HCT116 (cell line): Measurements from ENCODE around the gene SLC22A12. TPM values are rescaled to one million over a fixed set of nuclear protein-coding genes. Genes with fewer than 3 reads are reported as not detected.

Experiments used
- ATAC-seq: fragments of 200-7000 bp; cut with Tn5 transposase; 2 replicates; pipeline ENCODE4 v1.9.1; 2020; ENCODE audit warnings: mild to moderate bottlenecking, moderate library complexity
- BruUV-seq: library from RNA; stranded (reverse); fragments of 400-500 nt; replicated peaks from 2 replicates; lab custom pipeline; 2021; lab: Mats Ljungman, UMichigan
- CTCF ChIA-PET: fragments of 300-600 bp; sonication (Branson Sonifier 250); formaldehyde crosslinking; loops from one replicate; lab custom pipeline; 2021; ENCODE audit warnings: antibody characterized with exemption; lab: Charles Lee
- POLR2A ChIA-PET: fragments of 300-600, 350-600 bp; sonication (Branson Sonifier 250); formaldehyde crosslinking; loops from one replicate; lab custom pipeline; 2021; ENCODE audit warnings: antibody characterized with exemption; lab: Charles Lee
- RAD21 ChIA-PET, 2 experiments: fragments of 300-600 bp; sonication (Branson Sonifier 250); formaldehyde crosslinking; loops; one replicate each; lab custom pipeline; 2023; ENCODE audit warnings: low total read pairs in 2 of 2; ENCODE audit not compliant: uncharacterized antibody in 2 of 2, unreplicated experiment in 2 of 2, low non-redundant PET in 1 of 2; lab: Charles Lee
- DNase-seq: peaks from one replicate; pipeline ENCODE4 v3.0.0-alpha.2; 2010; ENCODE audit warnings: low read depth, low spot score
- H2AFZ ChIP-seq: fragments of 200-600 bp; shearing (Covaris generic), sonication (generic); 2 replicates; pipeline ENCODE4 v1.6.1; 2017; ENCODE audit warnings: low read depth, mixed run types, mixed read lengths, antibody characterized with exemption, low read length; ENCODE audit not compliant: poor library complexity, severe bottlenecking
- H3K27ac ChIP-seq: 2 replicates; pipeline ENCODE4 v1.5.1; 2012; ENCODE audit warnings: low read depth, low read length
- H3K27me3 ChIP-seq: fragments of 200-600 bp; sonication (generic); 2 replicates; pipeline ENCODE4 v1.6.1; 2016; ENCODE audit warnings: mixed run types, low read length, mixed read lengths; ENCODE audit not compliant: insufficient read depth
- H3K36me3 ChIP-seq, 2 experiments: fragments of 200-500 bp in 1 of 2; fragments of 200-600 bp in 1 of 2; sonication (Bioruptor generic) in 1 of 2; sonication (generic) in 1 of 2; 2 replicates each; pipeline versions ENCODE4 v1.5.1 to v1.6.1; 2014 to 2016; ENCODE audit warnings: low read length in 2 of 2, inconsistent platforms in 1 of 2, mixed read lengths in 1 of 2, mixed run types in 1 of 2; ENCODE audit not compliant: insufficient read depth in 2 of 2, control insufficient read depth in 1 of 2
- H3K4me1 ChIP-seq, 2 experiments: fragments of 200-600 bp in 1 of 2; sonication (generic) in 1 of 2; 2 replicates each; pipeline versions ENCODE4 v1.5.1 to v1.6.1; 2012 to 2017; ENCODE audit warnings: low read length in 2 of 2, inconsistent platforms in 1 of 2, mild to moderate bottlenecking in 1 of 2, mixed read lengths in 1 of 2, mixed run types in 1 of 2, moderate library complexity in 1 of 2; ENCODE audit not compliant: insufficient read depth in 2 of 2, control insufficient read depth in 1 of 2
- H3K4me2 ChIP-seq: fragments of 200-600 bp; sonication (generic); 2 replicates; pipeline ENCODE4 v1.6.1; 2017; ENCODE audit warnings: mixed run types, low read length, mixed read lengths
- H3K4me3 ChIP-seq, 2 experiments: fragments of 200-600 bp in 1 of 2; sonication (generic) in 1 of 2; replicated peaks in 1 of 2; 2 replicates each; pipeline ENCODE4 v1.5.1; 2011 to 2016; ENCODE audit warnings: low read length in 2 of 2, control low read depth in 1 of 2, low read depth in 1 of 2, mild to moderate bottlenecking in 1 of 2, mixed read lengths in 1 of 2, mixed run types in 1 of 2
- H3K79me2 ChIP-seq: fragments of 200-600 bp; sonication (generic); 2 replicates; pipeline ENCODE4 v1.6.1; 2017; ENCODE audit warnings: mild to moderate bottlenecking, mixed run types, low read length, moderate library complexity, mixed read lengths; ENCODE audit not compliant: insufficient read depth
- H3K9ac ChIP-seq: fragments of 200-600 bp; sonication (generic); 2 replicates; pipeline ENCODE4 v1.6.1; 2016; ENCODE audit warnings: low read length, mixed read lengths
- H3K9me2 ChIP-seq: fragments of 200-600 bp; sonication (generic), shearing (Covaris generic); 2 replicates; pipeline ENCODE4 v1.6.1; 2017; ENCODE audit warnings: mixed run types, mild to moderate bottlenecking, moderate library complexity; ENCODE audit not compliant: insufficient read depth
- H3K9me3 ChIP-seq, 2 experiments: fragments of 200-500 bp in 1 of 2; fragments of 200-600 bp in 1 of 2; sonication (Bioruptor generic) in 1 of 2; sonication (generic) in 1 of 2; 2 replicates each; pipeline ENCODE4 v1.6.1; 2014 to 2017; ENCODE audit warnings: low read length in 2 of 2, mixed read lengths in 2 of 2, inconsistent platforms in 1 of 2, low read depth in 1 of 2, mild to moderate bottlenecking in 1 of 2, mixed run types in 1 of 2, moderate library complexity in 1 of 2; ENCODE audit not compliant: control insufficient read depth in 1 of 2, insufficient read depth in 1 of 2
- H4K20me1 ChIP-seq: fragments of 200-600 bp; sonication (generic), shearing (Covaris generic); 2 replicates; pipeline ENCODE4 v1.6.1; 2017; ENCODE audit warnings: mixed run types, mild to moderate bottlenecking, moderate library complexity; ENCODE audit not compliant: insufficient read depth
- CEBPB ChIP-seq: IDR thresholded peaks from 2 replicates; pipeline ENCODE4 v1.6.1; 2012; ENCODE audit warnings: low read depth
- CTCF ChIP-seq, 3 experiments: fragments of 200-600 bp in 1 of 3; sonication (generic) in 1 of 3; IDR thresholded peaks in 2 of 3; conservative IDR thresholded peaks in 1 of 3; 2 replicates each; pipeline ENCODE4 v1.5.1; 2012 to 2017; ENCODE audit warnings: low read depth in 2 of 3, low read length in 2 of 3, antibody characterized with exemption in 1 of 3, borderline replicate concordance in 1 of 3, control low read depth in 1 of 3, mild to moderate bottlenecking in 1 of 3, mixed read lengths in 1 of 3, mixed run types in 1 of 3, moderate library complexity in 1 of 3; ENCODE audit not compliant: insufficient read depth in 1 of 3
- EGR1 ChIP-seq: IDR thresholded peaks from 2 replicates; pipeline ENCODE4 v1.6.1; 2012; ENCODE audit warnings: low read depth
- ELF1 ChIP-seq: IDR thresholded peaks from 2 replicates; pipeline ENCODE4 v1.6.1; 2012; ENCODE audit warnings: low read depth, borderline replicate concordance
- FOSL1 ChIP-seq: IDR thresholded peaks from 2 replicates; pipeline ENCODE4 v1.6.1; 2012; ENCODE audit warnings: low read depth
- MAX ChIP-seq: IDR thresholded peaks from 2 replicates; pipeline ENCODE4 v1.6.1; 2012
- POLR2A ChIP-seq: IDR thresholded peaks from 2 replicates; pipeline ENCODE4 v1.7.0; 2011; ENCODE audit warnings: borderline replicate concordance; ENCODE audit not compliant: insufficient read depth, insufficient read length; ENCODE audit errors: extremely low read depth
- POLR2AphosphoS5 ChIP-seq: IDR thresholded peaks from 2 replicates; pipeline ENCODE4 v1.6.1; 2011; ENCODE audit warnings: mild to moderate bottlenecking, low read depth, low read length, moderate library complexity
- RAD21 ChIP-seq: IDR thresholded peaks from 2 replicates; pipeline ENCODE4 v1.6.1; 2012; ENCODE audit warnings: low read depth, mild to moderate bottlenecking
- REST ChIP-seq: IDR thresholded peaks from 2 replicates; pipeline ENCODE4 v1.6.1; 2012; ENCODE audit warnings: low read depth
- SRF ChIP-seq: IDR thresholded peaks from 2 replicates; pipeline ENCODE4 v1.6.1; 2012; ENCODE audit warnings: low read depth
- TCF7L2 ChIP-seq: IDR thresholded peaks from 2 replicates; pipeline ENCODE4 v1.7.0; 2011; ENCODE audit warnings: borderline replicate concordance, inconsistent platforms; ENCODE audit not compliant: insufficient read depth, insufficient read length; ENCODE audit errors: extremely low read depth
- ZBTB33 ChIP-seq: IDR thresholded peaks from 2 replicates; pipeline ENCODE4 v1.6.1; 2011; ENCODE audit warnings: mild to moderate bottlenecking, low read length, moderate library complexity; ENCODE audit not compliant: insufficient replicate concordance; ENCODE audit errors: extremely low read depth
- intact Hi-C: fragments of 100-400 bp; cut with micrococcal nuclease; formaldehyde crosslinking; loops from 2 replicates; pipeline ENCODE4 v1.10.0; 2022
- total RNA-seq: library from RNA; stranded (reverse); gene quantifications from one replicate; pipeline ENCODE4 v1.2.1, GENCODE V29; 2021; ENCODE audit not compliant: unreplicated experiment

Gene SLC22A12
- total RNA-seq, 1 experiment from 2014 or later, result not detected

- CTCF ChIA-PET, result no interaction called here
- Histone ChIP-seq H3K9ac (no peak overlapping the region), H4K20me1 (no peaks in the 10 kb centered on the region), H3K4me1 (peaks cover 0 to 10% of the 10 kb centered on the region in 2 experiments; a peak in 1 of 4 replicates), H3K79me2 (no peaks in the 10 kb centered on the region), H3K4me3 (no peak overlapping the region), H3K4me2 (no peak overlapping the region), H3K9me2 (no peaks in the 10 kb centered on the region), H2AFZ (no peak overlapping the region), H3K27me3 (no peaks in the 10 kb centered on the region), H3K9me3 (no peaks in the 10 kb centered on the region), H3K36me3 (no peaks in the 10 kb centered on the region), H3K27ac (no peak overlapping the region)
- intact Hi-C loops, result no loop called here
- no TSS peak for BruUV-seq
- RAD21 ChIA-PET, result no interaction called here
- ATAC-seq (no peak), DNase-seq (no peak)
- TF ChIP-seq SRF (no peak), ELF1 (no peak), FOSL1 (no peak), CEBPB (no peak), ZBTB33 (no peak), REST (no peak), RAD21 (no peak), CTCF (IDR thresholded peaks at IDR 0.05 in 2 of 3, conservative IDR thresholded peaks at IDR 0.05 in 1 of 3; ENCODE audit: borderline replicate concordance in 1 of 3, insufficient read depth in 1 of 3, low read depth in 2 of 3, low read length in 2 of 3) (no peak), EGR1 (no peak), POLR2AphosphoS5 (no peak), POLR2A (no peak), TCF7L2 (no peak), MAX (no peak)
- POLR2A ChIA-PET, result no interaction called here
Observed at GRCh38 chr11:64581057-64581523, 9.9 kb upstream of the SLC22A12 start.
